HG03558 (cell line): Measurements from ENCODE around the gene CENPQ.

ENCODE experiments used
- ATAC-seq: cut with Tn5 transposase; IDR thresholded peaks from one replicate; pipeline ENCODE4 v1.9.1; 2021; ENCODE audit warnings: moderate number of reproducible peaks; ENCODE audit not compliant: unreplicated experiment; ENCODE audit errors: extremely low read depth

CENPQ gene

GRCh38 chr6:49499623-49500022 lies 36.5 kb downstream of the CENPQ start, which contains the start of gene GLYATL3:
Gene GLYATL3 (plus strand): TSS chr6:49499923. CDS start chr6:49511991, 12,068 bp downstream.
- ATAC-seq: no peak

- no peak for ATAC-seq
These were observed 41.5 kb downstream of the CENPQ start for GRCh38 chr6:49504666-49505065.

GRCh38 chr6:49506569-49507111 lies 43.5 kb downstream of the CENPQ start:
- no peak for ATAC-seq

GRCh38 chr6:49509342-49509741 lies 46.2 kb downstream of the CENPQ start:
- no peak for ATAC-seq

GRCh38 chr6:49513153-49513989 lies 50.2 kb downstream of the CENPQ start:
- ATAC-seq: no peak

GRCh38 chr6:49514571-49515484 lies 51.7 kb downstream of the CENPQ start:
- ATAC-seq: no peak

- no peak for ATAC-seq
These were observed 52.4 kb downstream of the CENPQ start for GRCh38 chr6:49515485-49516146.

GRCh38 chr6:49516147-49516505 lies 53.0 kb downstream of the CENPQ start:
- ATAC-seq: no peak

- no peak for ATAC-seq
These were observed 54.7 kb downstream of the CENPQ start for GRCh38 chr6:49517919-49518318.

- peak; percentile 74 for ATAC-seq
These were observed 56.5 kb downstream of the CENPQ start for GRCh38 chr6:49519660-49520059.

- no peak for ATAC-seq
These were observed 59.8 kb downstream of the CENPQ start for GRCh38 chr6:49522710-49523593.

- ATAC-seq: no peak
These were observed 60.7 kb downstream of the CENPQ start for GRCh38 chr6:49523901-49524300.

- ATAC-seq: no peak
These were observed 61.4 kb downstream of the CENPQ start for GRCh38 chr6:49524541-49524940.

GRCh38 chr6:49526598-49526997 lies 63.4 kb downstream of the CENPQ start:
- ATAC-seq: no peak

GRCh38 chr6:49527320-49527719 lies 64.2 kb downstream of the CENPQ start:
- ATAC-seq: no peak

- no peak for ATAC-seq
These were observed 65.4 kb downstream of the CENPQ start for GRCh38 chr6:49528571-49528970.

GRCh38 chr6:49530141-49530776 lies 67.1 kb downstream of the CENPQ start:
- ATAC-seq: no peak

GRCh38 chr6:49531774-49532569 lies 68.8 kb downstream of the CENPQ start:
- ATAC-seq: peak; percentile 90
